NOMO-1 treated with dmso at 0.1 percent for 144 hours (cell line): ENCODE data around the gene TCHHL1.

Experiments
- DNase-seq: peaks from one replicate; lab custom pipeline; 2025; ENCODE audit not compliant: unreplicated experiment; lab: John Stamatoyannopoulos, UW

Gene TCHHL1

GRCh38 chr1:152089014-152089674, at the start of gene TCHHL1:
Gene TCHHL1, minus strand, starts transcription at chr1:152089064. Its CDS starts 921 bp downstream, at chr1:152088143.
- DNase-seq, result no peak

GRCh38 chr1:152137215-152137614, 48.4 kb upstream of the TCHHL1 start:
- no peak for DNase-seq

DNA sequence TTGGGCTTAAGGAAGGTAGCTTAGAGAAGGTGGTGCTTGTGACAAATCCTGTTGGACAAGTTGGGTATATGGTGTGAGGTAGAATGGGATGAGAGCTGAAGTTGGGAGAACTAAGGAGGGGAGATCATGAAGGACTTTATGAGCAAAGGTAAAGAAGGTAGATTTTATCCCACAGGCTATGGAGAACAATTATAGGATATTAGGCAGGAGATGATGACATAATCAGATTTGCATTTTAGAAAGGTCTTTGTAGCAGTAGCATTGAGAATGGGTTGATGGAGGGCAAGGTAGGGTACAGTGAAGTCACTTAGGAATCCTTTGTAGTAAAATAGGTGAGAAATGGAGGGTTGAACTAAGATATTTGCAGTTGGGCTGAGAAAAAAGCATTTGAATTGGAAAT, 41.3 kb upstream of the TCHHL1 start:
- no peak for DNase-seq

- no peak for DNase-seq
These were observed 38.8 kb upstream of the TCHHL1 start for GRCh38 chr1:152127673-152128072.

- no peak for DNase-seq
These were observed 37.1 kb upstream of the TCHHL1 start for GRCh38 chr1:152125834-152126443.

GRCh38 chr1:152118915-152119314, 30.1 kb upstream of the TCHHL1 start:
- no peak for DNase-seq

DNA sequence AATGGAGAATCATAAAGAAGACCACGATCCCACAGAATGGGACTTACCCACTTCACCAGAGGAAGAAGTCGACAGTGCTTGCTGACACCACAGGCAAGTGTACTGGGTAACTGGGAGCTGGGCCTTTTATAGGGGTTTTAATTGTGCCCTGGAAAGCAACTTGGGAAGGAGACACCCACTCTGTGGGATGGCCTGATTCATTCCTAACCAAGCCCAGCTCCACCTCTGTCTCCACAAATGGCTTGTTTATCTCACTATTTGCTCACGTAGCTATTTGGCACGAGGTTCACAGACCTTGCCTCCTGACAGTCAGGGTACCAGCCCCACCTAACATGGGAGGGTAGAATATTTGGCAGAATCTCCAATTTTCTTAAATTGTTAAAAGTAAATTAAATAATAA, 26.5 kb upstream of the TCHHL1 start, which contains the start of gene TCHH:
TCHH (minus strand) TSS at position 101 of the 400 bp plus-strand sequence. CDS start 1,364 bp downstream, outside the sequence.
- no peak for DNase-seq

DNA sequence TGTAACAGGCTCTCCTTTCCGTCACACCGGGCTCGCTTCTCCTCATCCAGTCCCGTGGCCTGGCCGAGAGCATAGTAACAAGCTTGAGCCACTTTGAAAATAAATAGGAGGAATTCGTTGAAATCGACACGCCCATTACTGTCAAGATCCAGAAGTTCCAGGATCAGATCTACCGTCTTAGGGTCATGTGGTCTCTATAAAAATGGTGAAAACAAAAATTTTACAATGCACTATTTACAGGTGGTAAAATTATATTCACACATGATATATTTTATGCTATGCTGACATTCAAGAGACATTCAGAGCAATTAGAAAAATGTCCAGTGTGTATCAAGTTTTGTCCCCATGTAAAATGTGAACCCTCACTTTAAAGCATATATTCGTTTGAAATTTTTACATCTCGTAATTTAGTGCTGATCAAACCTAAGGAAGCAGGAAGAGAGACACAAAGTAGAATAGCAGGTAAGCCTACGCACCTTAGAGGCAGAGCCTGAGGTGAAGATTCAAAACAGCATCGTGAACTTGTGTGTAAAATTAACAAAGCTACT, 24.1 kb upstream of the TCHHL1 start:
- DNase-seq, result no peak

DNA sequence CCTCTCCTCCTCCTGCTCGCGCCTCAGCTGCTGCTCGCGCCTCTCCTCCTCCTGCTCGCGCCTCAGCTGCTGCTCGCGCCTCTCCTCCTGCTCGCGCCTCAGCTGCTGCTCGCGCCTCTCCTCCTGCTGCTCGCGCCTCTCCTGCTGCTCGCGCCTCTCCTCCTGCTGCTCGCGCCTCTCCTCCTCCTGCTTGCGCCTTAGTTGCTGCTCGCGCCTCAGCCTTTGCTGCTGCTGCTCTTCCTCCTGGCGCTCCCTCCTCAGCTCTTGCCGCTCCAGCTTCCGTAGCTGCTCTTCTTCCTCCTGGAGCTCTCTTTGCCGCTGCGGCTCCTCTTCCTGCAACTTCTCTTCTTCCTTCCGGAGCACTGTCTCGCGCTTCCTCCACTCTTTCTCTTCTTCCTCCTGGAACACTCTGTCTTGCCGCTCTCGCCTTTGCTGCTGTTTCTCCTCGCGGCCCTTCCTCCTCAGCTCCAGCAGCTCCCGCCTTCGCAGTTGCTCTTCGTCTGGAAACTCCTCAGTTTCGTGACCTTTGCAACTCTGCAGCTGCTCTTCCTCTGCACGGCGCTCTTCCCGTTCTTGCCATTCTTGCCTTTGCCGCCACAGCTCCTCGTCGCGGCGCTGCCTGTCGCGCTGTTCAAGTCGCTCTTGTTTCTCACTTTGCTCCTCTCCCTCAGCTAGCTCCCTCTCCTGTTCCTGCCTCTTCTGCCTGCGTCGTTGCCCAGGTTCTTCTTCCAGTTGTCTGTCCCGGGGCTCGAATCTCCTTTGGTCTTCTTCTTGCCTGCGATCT, 23.4 kb upstream of the TCHHL1 start:
- no peak for DNase-seq

DNA sequence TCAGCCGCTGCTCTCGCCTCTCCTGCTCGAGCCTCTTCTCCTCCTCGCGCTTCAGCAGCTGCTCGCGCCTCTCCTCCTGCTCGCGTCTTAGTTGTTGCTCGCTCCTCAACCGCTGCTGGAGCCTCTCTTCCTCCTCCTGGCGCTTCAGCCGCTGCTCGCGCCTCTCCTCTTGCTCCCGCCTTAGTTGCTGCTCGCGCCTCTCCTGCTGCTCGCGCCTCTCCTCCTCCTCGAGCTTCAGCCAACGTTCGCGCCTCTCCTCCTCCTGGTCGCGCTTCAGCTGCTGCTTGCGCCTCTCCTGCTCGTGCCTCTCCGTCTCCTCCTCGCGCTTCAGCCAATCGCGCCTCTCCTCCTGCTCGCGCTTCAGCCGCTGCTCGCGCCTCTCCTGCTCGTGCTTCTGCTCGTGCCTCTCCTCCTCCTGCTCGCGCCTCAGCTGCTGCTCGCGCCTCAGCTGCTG, 22.7 kb upstream of the TCHHL1 start:
- no peak for DNase-seq

- peak; percentile 52 for DNase-seq
These were observed 22.1 kb upstream of the TCHHL1 start for GRCh38 chr1:152110860-152111514.

DNA sequence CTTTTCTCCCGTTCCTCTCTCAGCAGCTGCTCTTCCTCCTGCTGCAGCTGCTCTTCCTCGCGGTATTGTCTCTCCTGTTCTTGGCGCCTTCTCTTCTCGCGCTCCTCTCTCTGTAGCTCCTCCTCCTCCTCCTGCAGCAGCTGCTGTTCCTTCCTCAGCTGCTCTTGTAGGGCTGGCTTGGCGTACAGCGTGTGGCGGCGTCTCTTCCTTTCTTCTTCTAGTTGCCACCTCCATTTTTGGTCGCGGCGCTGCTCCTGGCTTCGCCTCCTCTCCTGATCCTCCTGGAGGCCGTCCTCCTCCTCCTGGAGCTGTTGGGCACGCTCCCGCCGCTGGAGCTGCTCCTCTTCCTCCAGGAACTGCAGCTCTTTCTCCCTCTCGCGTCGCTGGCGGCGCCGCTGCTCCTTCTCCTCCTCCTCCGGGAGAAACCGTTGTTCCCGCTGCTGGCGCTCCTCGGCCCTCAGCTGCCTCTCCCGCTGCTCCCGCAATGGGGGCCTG, 21.5 kb upstream of the TCHHL1 start:
- DNase-seq, result peak; percentile 43

- no peak for DNase-seq
These were observed 21.1 kb upstream of the TCHHL1 start for GRCh38 chr1:152109998-152110294.

DNA sequence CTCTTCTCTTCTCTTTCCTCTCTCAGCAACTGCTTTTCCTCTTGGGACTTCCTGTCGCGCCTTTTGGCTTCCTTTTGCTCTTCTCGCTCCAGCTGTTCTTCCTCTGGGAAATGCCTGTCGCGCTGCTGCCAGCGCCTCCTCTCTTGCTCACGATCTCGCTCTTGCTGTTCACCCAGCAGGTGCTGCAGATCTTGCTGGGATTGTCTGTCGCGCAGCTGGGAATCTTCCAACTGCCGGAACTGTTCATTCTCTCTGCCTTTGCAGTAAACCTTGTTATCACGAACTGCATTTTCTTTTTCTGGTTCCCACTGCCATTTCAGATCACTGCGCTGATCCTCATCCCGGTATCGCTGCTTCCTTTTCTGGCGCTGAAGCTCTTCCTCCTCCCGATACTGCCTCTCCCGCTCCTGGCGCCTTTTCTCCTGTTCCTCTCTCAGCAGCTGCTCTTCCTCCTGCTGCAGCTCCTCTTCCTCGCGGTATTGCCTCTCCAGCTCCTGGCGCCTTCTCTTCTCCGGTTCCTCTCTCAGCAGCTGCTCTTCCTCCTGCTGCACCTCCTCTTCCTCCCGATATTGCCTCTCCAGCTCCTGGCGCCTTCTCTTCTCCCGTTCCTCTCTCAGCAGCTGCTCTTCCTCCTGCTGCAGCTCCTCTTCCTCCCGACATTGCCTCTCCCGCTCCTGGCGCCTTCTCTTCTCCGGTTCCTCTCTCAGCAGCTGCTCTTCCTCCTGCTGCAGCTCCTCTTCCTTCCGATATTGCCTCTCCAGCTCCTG, 20.6 kb upstream of the TCHHL1 start:
- no peak for DNase-seq

GRCh38 chr1:152108882-152109222, 20.0 kb upstream of the TCHHL1 start:
- no peak for DNase-seq

GRCh38 chr1:152107984-152108881, 19.4 kb upstream of the TCHHL1 start:
- DNase-seq, result no peak

DNA sequence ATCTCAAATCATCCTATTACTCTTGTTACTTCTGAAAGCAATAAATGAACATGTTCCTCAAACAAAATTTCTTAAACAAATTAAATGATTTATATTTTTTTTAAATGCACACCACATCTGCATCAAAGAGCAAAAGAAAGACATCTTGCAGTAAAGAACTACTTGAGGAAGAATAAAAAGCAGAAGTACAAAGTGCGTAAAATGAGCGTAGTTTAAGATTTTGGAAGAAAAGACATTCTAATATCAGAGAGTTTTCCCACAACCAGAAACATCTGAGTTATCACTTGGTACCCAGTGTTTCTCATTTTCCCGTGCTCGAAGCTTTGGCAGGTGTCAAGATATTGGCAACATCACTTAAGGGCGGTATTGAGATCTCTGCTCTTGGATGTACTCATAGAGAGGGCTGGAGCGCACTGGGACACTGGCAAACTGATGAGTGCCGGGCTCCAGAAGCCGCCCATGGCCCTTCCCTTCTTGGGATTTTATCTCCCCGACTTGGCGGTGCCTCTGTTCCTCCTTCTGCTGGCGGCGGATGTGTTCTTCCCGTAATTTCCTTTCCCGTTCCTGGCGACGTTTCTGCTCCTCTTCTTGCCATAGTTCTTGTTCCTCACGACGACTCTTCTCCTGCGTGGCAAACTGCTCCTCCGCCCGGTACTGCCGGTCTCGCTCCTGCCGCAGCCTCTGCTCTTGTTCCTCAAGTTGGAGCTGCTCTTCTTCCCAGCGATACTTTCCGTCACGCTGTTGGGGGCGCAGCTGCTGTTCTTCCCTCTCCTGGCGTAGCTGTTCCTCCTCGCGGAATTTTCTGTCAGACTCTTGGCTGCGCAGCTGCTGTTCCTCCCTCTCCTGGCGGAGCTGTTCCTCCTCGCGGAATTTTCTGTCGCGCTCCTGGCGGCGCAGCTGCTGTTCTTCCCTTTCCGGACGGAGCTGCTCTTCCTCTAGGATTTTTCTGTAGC, 18.4 kb upstream of the TCHHL1 start:
- no peak for DNase-seq

DNA sequence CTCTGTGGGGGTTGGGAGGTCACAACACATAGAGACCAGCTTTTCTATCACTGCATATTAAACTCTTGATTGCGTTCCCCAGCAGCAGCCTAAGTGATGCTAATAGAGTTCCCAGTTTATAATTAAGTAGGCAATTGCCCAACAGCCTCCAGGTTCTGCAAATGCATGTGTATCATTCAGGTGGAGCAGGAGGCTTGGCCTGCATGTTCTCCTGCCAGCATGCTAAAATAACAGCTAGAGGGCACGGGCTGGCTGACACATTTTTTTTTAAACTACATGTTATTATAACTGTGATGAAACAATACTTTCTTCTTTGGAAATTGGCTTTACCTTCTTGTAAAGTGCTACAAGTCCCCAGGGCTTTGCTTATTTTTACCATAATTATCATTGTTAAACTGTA, 16.0 kb upstream of the TCHHL1 start:
- DNase-seq, result no peak
